Measurements from ENCODE around the gene DGLUCY.

DNA sequence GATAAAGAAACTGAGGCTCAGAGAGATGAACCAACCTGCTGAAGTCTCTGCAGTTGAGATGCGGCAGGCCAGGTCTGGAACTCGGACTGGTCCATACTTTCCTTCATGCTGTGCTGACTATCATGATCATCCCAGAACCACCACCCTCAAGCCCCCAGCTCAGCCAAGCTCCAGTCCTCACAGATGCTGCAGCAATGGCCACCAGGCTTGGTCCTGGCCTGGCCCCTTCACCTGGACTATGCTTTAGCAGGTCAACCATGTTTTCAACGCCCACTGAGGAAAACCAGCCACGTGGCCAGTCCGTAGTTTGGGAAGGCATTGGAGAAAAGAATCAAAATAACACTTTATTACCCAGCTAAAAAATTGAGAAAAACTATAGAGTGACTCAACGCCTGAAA is 129.2 kb downstream of the DGLUCY start:
- TF ChIP-seq, protein P1, sequence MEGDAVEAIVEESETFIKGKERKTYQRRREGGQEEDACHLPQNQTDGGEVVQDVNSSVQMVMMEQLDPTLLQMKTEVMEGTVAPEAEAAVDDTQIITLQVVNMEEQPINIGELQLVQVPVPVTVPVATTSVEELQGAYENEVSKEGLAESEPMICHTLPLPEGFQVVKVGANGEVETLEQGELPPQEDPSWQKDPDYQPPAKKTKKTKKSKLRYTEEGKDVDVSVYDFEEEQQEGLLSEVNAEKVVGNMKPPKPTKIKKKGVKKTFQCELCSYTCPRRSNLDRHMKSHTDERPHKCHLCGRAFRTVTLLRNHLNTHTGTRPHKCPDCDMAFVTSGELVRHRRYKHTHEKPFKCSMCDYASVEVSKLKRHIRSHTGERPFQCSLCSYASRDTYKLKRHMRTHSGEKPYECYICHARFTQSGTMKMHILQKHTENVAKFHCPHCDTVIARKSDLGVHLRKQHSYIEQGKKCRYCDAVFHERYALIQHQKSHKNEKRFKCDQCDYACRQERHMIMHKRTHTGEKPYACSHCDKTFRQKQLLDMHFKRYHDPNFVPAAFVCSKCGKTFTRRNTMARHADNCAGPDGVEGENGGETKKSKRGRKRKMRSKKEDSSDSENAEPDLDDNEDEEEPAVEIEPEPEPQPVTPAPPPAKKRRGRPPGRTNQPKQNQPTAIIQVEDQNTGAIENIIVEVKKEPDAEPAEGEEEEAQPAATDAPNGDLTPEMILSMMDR (IDR thresholded peaks at IDR 0.05; ENCODE audit: insufficient read depth, low read depth, low read length) = no peak
- TF ChIP-seq EZH2 (IDR thresholded peaks at IDR 0.05; ENCODE audit: insufficient read depth, low read length) = no peak
